ENCODE measurements around the gene SOBP. TPM values are rescaled to one million over a fixed set of nuclear protein-coding genes. Genes with fewer than 3 reads are reported as not detected.

The SOBP gene
- total RNA-seq, 2 experiments from 2014 or later: 0.05 to 0.17 TPM

- H3K4me3 ChIP-seq (ENCODE audit: low read length): no peak overlapping the region
- H3K27me3 Mint-ChIP-seq: peaks cover 37% of the 10 kb centered on the region
- peaks cover 5% of the 10 kb centered on the region for H3K36me3 Mint-ChIP-seq (ENCODE audit: low read depth)
- DNase-seq (no peak), ATAC-seq (ENCODE audit: poor library complexity) (no peak)
- TF ChIP-seq, protein P1, sequence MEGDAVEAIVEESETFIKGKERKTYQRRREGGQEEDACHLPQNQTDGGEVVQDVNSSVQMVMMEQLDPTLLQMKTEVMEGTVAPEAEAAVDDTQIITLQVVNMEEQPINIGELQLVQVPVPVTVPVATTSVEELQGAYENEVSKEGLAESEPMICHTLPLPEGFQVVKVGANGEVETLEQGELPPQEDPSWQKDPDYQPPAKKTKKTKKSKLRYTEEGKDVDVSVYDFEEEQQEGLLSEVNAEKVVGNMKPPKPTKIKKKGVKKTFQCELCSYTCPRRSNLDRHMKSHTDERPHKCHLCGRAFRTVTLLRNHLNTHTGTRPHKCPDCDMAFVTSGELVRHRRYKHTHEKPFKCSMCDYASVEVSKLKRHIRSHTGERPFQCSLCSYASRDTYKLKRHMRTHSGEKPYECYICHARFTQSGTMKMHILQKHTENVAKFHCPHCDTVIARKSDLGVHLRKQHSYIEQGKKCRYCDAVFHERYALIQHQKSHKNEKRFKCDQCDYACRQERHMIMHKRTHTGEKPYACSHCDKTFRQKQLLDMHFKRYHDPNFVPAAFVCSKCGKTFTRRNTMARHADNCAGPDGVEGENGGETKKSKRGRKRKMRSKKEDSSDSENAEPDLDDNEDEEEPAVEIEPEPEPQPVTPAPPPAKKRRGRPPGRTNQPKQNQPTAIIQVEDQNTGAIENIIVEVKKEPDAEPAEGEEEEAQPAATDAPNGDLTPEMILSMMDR (IDR thresholded peaks at IDR 0.05): no peak
- H3K4me1 ChIP-seq (ENCODE audit: insufficient read depth, low read length): peaks cover 30% of the 10 kb centered on the region
- peaks cover 0 to 17% of the 10 kb centered on the region in 2 experiments for H3K9me3 ChIP-seq (ENCODE audit: control insufficient read depth in 1 of 2, insufficient read depth in 1 of 2, low read length in 2 of 2)
- CTCF ChIA-PET: no interaction called here
- POLR2A ChIA-PET: interaction anchor here (0.6 to 1.1 kb wide), 2 partner anchors 12 to 20 kb away, joined by 3 read pairs; no protein-coding TSS in a partner anchor
- H3K9me3 Mint-ChIP-seq: no peaks in the 10 kb centered on the region
- no peak overlapping the region for H3K27ac Mint-ChIP-seq
- no peak overlapping the region for H3K27ac ChIP-seq (ENCODE audit: low read depth in 1 of 2, low read length in 2 of 2)
- H3K4me3 Mint-ChIP-seq: peak overlapping the region; percentile 87
- H3K36me3 ChIP-seq (ENCODE audit: insufficient read depth, low read length): no peaks in the 10 kb centered on the region
- H3K27me3 ChIP-seq (ENCODE audit: control insufficient read depth in 1 of 2, insufficient read depth in 2 of 2, low read length in 2 of 2): peaks cover 41 to 64% of the 10 kb centered on the region in 2 experiments
- peaks cover 24% of the 10 kb centered on the region for H3K4me1 Mint-ChIP-seq (ENCODE audit: low read depth)
- intact Hi-C loops (cut with DNase I, micrococcal nuclease): no loop called here
These were observed 2.1 kb downstream of the SOBP start for GRCh38 chr6:107491760-107492660.

- H3K36me3 ChIP-seq (ENCODE audit: insufficient read depth, low read length): no peaks in the 10 kb centered on the region
- DNase-seq: no peak
- ChIA-PET CTCF (interaction anchor here (0.5 to 1.2 kb wide), 2 partner anchors 35 to 68 kb away, joined by 3 read pairs; no protein-coding TSS in a partner anchor), POLR2A (no interaction called here)
- H3K27me3 ChIP-seq (ENCODE audit: control insufficient read depth in 1 of 2, insufficient read depth in 2 of 2, low read length in 2 of 2): peaks cover 32 to 53% of the 10 kb centered on the region in 2 experiments
- no peaks in the 10 kb centered on the region for H3K9me3 Mint-ChIP-seq
- no peak overlapping the region for H3K27ac ChIP-seq (ENCODE audit: low read depth in 1 of 2, low read length in 2 of 2)
- peaks cover 23% of the 10 kb centered on the region for H3K27me3 Mint-ChIP-seq
- no peak overlapping the region for H3K4me3 ChIP-seq (ENCODE audit: low read length)
- ATAC-seq (ENCODE audit: poor library complexity): no peak
- intact Hi-C loops (cut with DNase I, micrococcal nuclease): no loop called here
- TF ChIP-seq, protein P1 (IDR thresholded peaks at IDR 0.05): no peak
- no peak overlapping the region for H3K27ac Mint-ChIP-seq
- no peak overlapping the region for H3K4me3 Mint-ChIP-seq
- peaks cover 15% of the 10 kb centered on the region for H3K4me1 Mint-ChIP-seq (ENCODE audit: low read depth)
- peaks cover 24% of the 10 kb centered on the region for H3K4me1 ChIP-seq (ENCODE audit: insufficient read depth, low read length)
- peaks cover 0 to 17% of the 10 kb centered on the region in 2 experiments for H3K9me3 ChIP-seq (ENCODE audit: control insufficient read depth in 1 of 2, insufficient read depth in 1 of 2, low read length in 2 of 2)
- peaks cover 5% of the 10 kb centered on the region for H3K36me3 Mint-ChIP-seq (ENCODE audit: low read depth)
These were observed 3.5 kb downstream of the SOBP start for GRCh38 chr6:107493158-107494057.

- H3K4me1 ChIP-seq (ENCODE audit: insufficient read depth, low read length): peaks cover 12% of the 10 kb centered on the region
- H3K36me3 ChIP-seq (ENCODE audit: insufficient read depth, low read length): no peaks in the 10 kb centered on the region
- Mint-ChIP-seq H3K36me3 (ENCODE audit: low read depth) (no peaks in the 10 kb centered on the region), H3K27ac (no peak overlapping the region), H3K4me3 (no peak overlapping the region), H3K9me3 (no peaks in the 10 kb centered on the region), H3K4me1 (ENCODE audit: low read depth) (peaks cover 7% of the 10 kb centered on the region), H3K27me3 (peaks cover 26% of the 10 kb centered on the region)
- H3K4me3 ChIP-seq (ENCODE audit: low read length): no peak overlapping the region
- no peak for DNase-seq
- ChIA-PET CTCF (interaction anchor here (0.7 kb wide), 1 partner anchor 63 kb away, joined by 3 read pairs; no protein-coding TSS in a partner anchor), POLR2A (no interaction called here)
- H3K9me3 ChIP-seq (ENCODE audit: control insufficient read depth in 1 of 2, insufficient read depth in 1 of 2, low read length in 2 of 2): peaks cover 0 to 9% of the 10 kb centered on the region in 2 experiments
- no peak overlapping the region for H3K27ac ChIP-seq (ENCODE audit: low read depth in 1 of 2, low read length in 2 of 2)
- intact Hi-C loops (cut with DNase I, micrococcal nuclease): no loop called here
- TF ChIP-seq, protein P1 (IDR thresholded peaks at IDR 0.05): no peak
- ATAC-seq (ENCODE audit: poor library complexity): no peak
- peaks cover 20 to 41% of the 10 kb centered on the region in 2 experiments for H3K27me3 ChIP-seq (ENCODE audit: control insufficient read depth in 1 of 2, insufficient read depth in 2 of 2, low read length in 2 of 2)
These were observed 5.3 kb downstream of the SOBP start for GRCh38 chr6:107495196-107495643.
